ENCODE results near the gene TMSB4X.
A peak's percentile ranks its signal among the peaks of the same experiment; 100 is the strongest.
"Not testable (repeated sequence)": the region's sequence is repeated elsewhere in the genome, so short reads cannot be mapped to it uniquely, and the experiment has no call there.

The TMSB4X gene

DNA sequence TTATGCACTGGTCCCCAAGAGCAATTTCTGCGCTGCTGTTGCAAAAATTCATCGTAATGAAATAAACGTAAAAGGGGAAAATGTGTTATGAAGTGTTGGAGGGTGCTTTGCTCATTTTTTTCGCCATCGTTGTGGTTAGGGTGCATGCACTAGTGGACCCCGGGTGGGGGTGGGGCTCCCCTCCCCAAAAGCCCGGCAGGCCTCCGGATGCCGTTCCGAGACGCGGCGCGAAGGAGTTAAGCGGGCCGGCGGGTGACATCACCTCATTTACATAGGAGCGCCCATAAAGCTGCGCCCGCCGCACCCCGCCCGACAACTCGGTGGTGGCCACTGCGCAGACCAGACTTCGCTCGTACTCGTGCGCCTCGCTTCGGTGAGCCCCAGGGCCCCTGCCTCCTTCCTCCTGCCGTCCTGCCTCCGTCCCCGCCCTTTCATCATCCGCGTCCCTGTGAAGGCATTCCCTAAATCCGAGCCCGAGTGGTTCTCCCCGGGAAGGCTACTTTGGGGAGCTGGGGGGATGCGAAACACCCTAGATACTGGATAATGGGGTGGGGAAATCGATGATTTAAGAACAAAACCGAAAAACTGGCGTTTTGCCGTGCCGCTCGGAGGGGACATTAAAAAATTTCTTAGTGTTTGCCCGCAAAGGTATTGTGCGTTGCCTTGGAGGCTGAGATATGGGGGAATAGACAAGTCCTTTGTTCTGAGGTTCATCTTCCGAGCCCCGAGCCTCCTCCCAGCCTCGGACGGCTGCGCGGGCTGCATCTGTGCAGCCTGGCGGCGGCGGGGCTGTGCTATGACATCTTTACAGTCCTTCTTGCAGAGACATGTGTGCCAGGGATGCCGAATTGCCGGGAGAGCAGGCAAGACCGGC, at the start of gene TMSB4X:
TSS of gene TMSB4X (plus strand) at position 315 of the 874 bp plus-strand sequence.
- Histone ChIP-seq H3K4me1 (ENCODE audit: insufficient read depth, insufficient read length) (no peaks in the 10 kb centered on the region), H3K9me3 (ENCODE audit: insufficient read depth, low read length) (no peaks in the 10 kb centered on the region), H3K9ac (ENCODE audit: insufficient read length, low read depth) (peak within 1 kb of the TSS; percentile 99), H3K27me3 (ENCODE audit: insufficient read depth, insufficient read length) (no peaks in the 10 kb centered on the region), H3K36me3 (ENCODE audit: insufficient read depth, insufficient read length, low read length) (peaks cover 17% of the 10 kb centered on the region), H3K4me3 (ENCODE audit: insufficient read length, low read depth) (peak within 1 kb of the TSS; percentile 84)
- TF ChIP-seq ZNF274 (IDR thresholded peaks at IDR 0.05; ENCODE audit: low read depth, low read length): no peak
- no peak for TF ChIP-seq YY1 (IDR thresholded peaks at IDR 0.05; ENCODE audit: insufficient read depth, insufficient read length)
- DNase-seq (ENCODE audit: low read depth, low spot score): peak; percentile 66

DNA sequence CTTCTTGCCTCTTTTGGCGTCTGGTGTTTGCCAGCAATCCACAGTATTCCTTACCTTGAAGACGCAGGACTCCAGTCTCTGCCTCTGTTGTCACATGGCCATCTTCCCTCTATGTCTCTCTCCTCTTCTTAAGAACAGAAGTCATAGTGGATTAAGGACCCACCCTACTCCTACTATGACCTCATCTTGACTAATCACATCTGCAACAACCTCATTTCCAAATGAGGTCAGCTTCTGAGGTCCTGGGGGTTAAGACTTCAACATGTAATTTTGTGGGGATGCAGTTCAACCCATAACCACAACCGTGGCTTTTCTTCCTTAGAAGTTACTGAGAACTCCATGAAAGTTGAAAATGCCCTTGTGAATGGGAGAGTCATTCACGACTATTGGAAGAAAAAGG, 45.2 kb upstream of the TMSB4X start:
- Histone ChIP-seq H3K4me1 (ENCODE audit: insufficient read depth, insufficient read length) (no peaks in the 10 kb centered on the region), H3K9me3 (ENCODE audit: insufficient read depth, low read length) (no peaks in the 10 kb centered on the region; the same call in 1 of the 2 replicates), H3K4me3 (ENCODE audit: insufficient read length, low read depth) (no peak overlapping the region), H3K9ac (ENCODE audit: insufficient read length, low read depth) (no peak overlapping the region), H3K36me3 (ENCODE audit: insufficient read depth, insufficient read length, low read length) (no peaks in the 10 kb centered on the region), H3K27me3 (ENCODE audit: insufficient read depth, insufficient read length) (no peaks in the 10 kb centered on the region)
- no peak for TF ChIP-seq ZNF274 (IDR thresholded peaks at IDR 0.05; ENCODE audit: low read depth, low read length)
- TF ChIP-seq YY1 (IDR thresholded peaks at IDR 0.05; ENCODE audit: insufficient read depth, insufficient read length): no peak
- TF ChIP-seq SUZ12 (IDR thresholded peaks at IDR 0.05; ENCODE audit: extremely low read depth, insufficient read depth, insufficient read length): no peak
- DNase-seq (ENCODE audit: low read depth, low spot score): no peak

DNA sequence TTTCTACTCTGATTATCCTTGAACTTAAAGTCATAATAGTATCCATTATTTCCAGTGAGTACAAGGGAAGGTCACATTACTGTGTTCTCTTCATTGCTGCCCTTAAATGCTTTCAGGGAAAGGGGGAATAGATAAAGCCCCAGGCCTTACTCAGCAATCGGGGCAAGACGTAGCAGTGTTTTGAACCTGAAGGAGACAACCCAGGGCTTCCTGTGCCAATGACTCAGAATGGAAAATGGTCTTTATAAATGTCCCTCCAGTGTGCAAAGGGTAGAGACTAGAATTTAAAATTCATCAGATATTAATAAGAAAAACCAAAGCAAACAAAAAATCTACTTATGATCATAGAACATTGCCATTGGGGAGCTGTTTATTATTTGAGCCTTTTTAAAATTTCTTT, 44.8 kb upstream of the TMSB4X start:
- DNase-seq (ENCODE audit: low read depth, low spot score): no peak
- Histone ChIP-seq H3K9me3 (ENCODE audit: insufficient read depth, low read length) (no peaks in the 10 kb centered on the region; the same call in 1 of the 2 replicates), H3K27me3 (ENCODE audit: insufficient read depth, insufficient read length) (no peaks in the 10 kb centered on the region), H3K4me1 (ENCODE audit: insufficient read depth, insufficient read length) (no peaks in the 10 kb centered on the region), H3K36me3 (ENCODE audit: insufficient read depth, insufficient read length, low read length) (no peaks in the 10 kb centered on the region), H3K4me3 (ENCODE audit: insufficient read length, low read depth) (no peak overlapping the region), H3K9ac (ENCODE audit: insufficient read length, low read depth) (no peak overlapping the region)
- TF ChIP-seq YY1 (IDR thresholded peaks at IDR 0.05; ENCODE audit: insufficient read depth, insufficient read length): no peak
- TF ChIP-seq SUZ12 (IDR thresholded peaks at IDR 0.05; ENCODE audit: extremely low read depth, insufficient read depth, insufficient read length): no peak
- TF ChIP-seq ZNF274 (IDR thresholded peaks at IDR 0.05; ENCODE audit: low read depth, low read length): no peak

DNA sequence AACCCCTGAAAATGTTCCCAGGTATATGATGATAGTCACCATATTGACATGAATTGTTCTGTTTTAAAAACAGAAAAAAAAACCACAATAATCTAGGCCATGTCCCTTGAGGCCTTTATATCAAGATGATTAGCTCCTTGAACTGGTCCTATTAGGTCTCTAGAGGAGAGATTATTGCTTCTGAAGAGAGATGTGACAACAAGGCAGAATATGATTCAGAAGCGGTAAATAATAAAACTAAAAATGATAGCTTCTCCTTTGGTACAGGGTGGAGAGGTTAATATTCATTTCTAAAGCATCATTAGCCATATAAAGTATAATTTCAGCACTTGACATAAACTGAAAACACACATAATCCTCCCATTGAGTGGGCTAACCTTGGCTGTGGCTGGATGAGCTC, 42.7 kb upstream of the TMSB4X start:
- no peaks in the 10 kb centered on the region for H3K4me1 ChIP-seq (ENCODE audit: insufficient read depth, insufficient read length)
- peaks cover 16% of the 10 kb centered on the region for H3K9me3 ChIP-seq (ENCODE audit: insufficient read depth, low read length)
- no peak overlapping the region for H3K9ac ChIP-seq (ENCODE audit: insufficient read length, low read depth)
- no peaks in the 10 kb centered on the region for H3K36me3 ChIP-seq (ENCODE audit: insufficient read depth, insufficient read length, low read length)
- TF ChIP-seq SUZ12 (IDR thresholded peaks at IDR 0.05; ENCODE audit: extremely low read depth, insufficient read depth, insufficient read length) (no peak), YY1 (IDR thresholded peaks at IDR 0.05; ENCODE audit: insufficient read depth, insufficient read length) (no peak)
- DNase-seq (ENCODE audit: low read depth, low spot score): no peak
- H3K4me3 ChIP-seq (ENCODE audit: insufficient read length, low read depth): no peak overlapping the region
- H3K27me3 ChIP-seq (ENCODE audit: insufficient read depth, insufficient read length): no peaks in the 10 kb centered on the region

DNA sequence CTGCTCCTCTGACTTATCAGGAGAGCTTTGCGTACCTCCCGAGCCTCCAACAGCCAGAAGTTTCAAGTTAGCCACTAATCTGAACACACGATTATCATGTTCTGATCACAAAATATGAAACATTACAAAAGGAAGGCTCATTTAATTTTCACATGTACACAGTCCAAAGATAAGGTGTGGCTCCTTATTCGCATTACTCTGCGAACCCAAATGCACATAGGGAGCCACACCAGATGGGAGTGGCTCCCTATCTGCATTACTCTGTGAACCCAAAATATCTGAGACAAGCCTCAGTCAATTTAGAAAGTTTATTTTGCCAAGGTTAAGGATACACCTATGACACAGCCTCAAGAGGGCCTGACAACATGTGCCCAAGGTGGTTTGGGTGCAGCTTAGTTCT, 40.1 kb upstream of the TMSB4X start:
- no peak for DNase-seq (ENCODE audit: low read depth, low spot score)
- H3K9me3 ChIP-seq (ENCODE audit: insufficient read depth, low read length): peaks cover 35% of the 10 kb centered on the region
- H3K4me3 ChIP-seq (ENCODE audit: insufficient read length, low read depth): no peak overlapping the region
- H3K36me3 ChIP-seq (ENCODE audit: insufficient read depth, insufficient read length, low read length): no peaks in the 10 kb centered on the region
- no peaks in the 10 kb centered on the region for H3K27me3 ChIP-seq (ENCODE audit: insufficient read depth, insufficient read length)
- no peak overlapping the region for H3K9ac ChIP-seq (ENCODE audit: insufficient read length, low read depth)
- no peaks in the 10 kb centered on the region for H3K4me1 ChIP-seq (ENCODE audit: insufficient read depth, insufficient read length)
- no peak for TF ChIP-seq ZNF274 (IDR thresholded peaks at IDR 0.05; ENCODE audit: low read depth, low read length)
- no peak for TF ChIP-seq YY1 (IDR thresholded peaks at IDR 0.05; ENCODE audit: insufficient read depth, insufficient read length)
- TF ChIP-seq SUZ12 (IDR thresholded peaks at IDR 0.05; ENCODE audit: extremely low read depth, insufficient read depth, insufficient read length): no peak

DNA sequence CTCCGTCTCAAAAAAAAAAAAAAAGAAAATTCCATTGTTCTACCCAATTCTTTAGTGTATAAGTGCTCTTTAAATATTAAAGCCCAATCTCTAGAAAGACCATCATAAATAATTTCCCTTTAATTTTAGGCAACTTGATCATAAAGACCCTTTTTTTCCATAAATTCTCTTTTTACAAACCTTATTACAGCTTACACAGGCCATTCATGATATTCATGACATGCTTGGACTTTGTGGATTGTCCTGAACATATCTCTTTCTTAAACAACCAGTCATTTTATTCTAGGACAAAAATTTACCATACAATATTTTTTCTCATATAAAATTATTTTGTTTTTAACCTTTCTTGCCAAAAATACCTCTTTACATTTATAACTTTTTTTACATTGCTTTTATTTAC, 38.0 kb upstream of the TMSB4X start:
- Histone ChIP-seq H3K27me3 (ENCODE audit: insufficient read depth, insufficient read length) (no peaks in the 10 kb centered on the region), H3K4me1 (ENCODE audit: insufficient read depth, insufficient read length) (no peaks in the 10 kb centered on the region), H3K36me3 (ENCODE audit: insufficient read depth, insufficient read length, low read length) (no peaks in the 10 kb centered on the region), H3K9ac (ENCODE audit: insufficient read length, low read depth) (no peak overlapping the region), H3K4me3 (ENCODE audit: insufficient read length, low read depth) (no peak overlapping the region), H3K9me3 (ENCODE audit: insufficient read depth, low read length) (peaks cover 39% of the 10 kb centered on the region)
- no peak for TF ChIP-seq YY1 (IDR thresholded peaks at IDR 0.05; ENCODE audit: insufficient read depth, insufficient read length)
- no peak for TF ChIP-seq ZNF274 (IDR thresholded peaks at IDR 0.05; ENCODE audit: low read depth, low read length)
- TF ChIP-seq SUZ12 (IDR thresholded peaks at IDR 0.05; ENCODE audit: extremely low read depth, insufficient read depth, insufficient read length): no peak
- DNase-seq (ENCODE audit: low read depth, low spot score): no peak

DNA sequence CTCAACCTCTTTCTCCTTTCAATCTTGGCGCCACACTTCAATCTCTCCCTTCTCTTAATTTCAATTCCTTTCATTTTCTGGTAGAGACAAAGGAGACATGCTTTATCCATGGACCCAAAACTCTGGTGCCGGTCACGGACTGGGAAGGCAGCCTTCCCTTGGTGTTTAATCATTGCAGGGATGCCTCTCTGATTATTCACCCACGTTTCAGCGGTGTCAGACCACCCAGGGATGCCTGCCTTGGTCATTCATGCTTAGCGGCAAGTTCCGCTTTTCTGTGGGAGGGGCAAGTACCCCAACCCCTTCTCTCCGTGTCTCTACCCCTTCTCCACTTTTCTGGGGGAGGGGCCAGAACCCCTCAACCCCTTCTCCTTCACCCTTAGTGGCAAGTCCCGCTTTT, 34.4 kb upstream of the TMSB4X start:
- H3K36me3 ChIP-seq (ENCODE audit: insufficient read depth, insufficient read length, low read length); H3K27me3 ChIP-seq (ENCODE audit: insufficient read depth, insufficient read length); H3K4me3 ChIP-seq (ENCODE audit: insufficient read length, low read depth); DNase-seq (ENCODE audit: low read depth, low spot score); H3K4me1 ChIP-seq (ENCODE audit: insufficient read depth, insufficient read length); H3K9ac ChIP-seq (ENCODE audit: insufficient read length, low read depth): not testable (repeated sequence)
- H3K9me3 ChIP-seq (ENCODE audit: insufficient read depth, low read length): peaks cover 39% of the 10 kb centered on the region

DNA sequence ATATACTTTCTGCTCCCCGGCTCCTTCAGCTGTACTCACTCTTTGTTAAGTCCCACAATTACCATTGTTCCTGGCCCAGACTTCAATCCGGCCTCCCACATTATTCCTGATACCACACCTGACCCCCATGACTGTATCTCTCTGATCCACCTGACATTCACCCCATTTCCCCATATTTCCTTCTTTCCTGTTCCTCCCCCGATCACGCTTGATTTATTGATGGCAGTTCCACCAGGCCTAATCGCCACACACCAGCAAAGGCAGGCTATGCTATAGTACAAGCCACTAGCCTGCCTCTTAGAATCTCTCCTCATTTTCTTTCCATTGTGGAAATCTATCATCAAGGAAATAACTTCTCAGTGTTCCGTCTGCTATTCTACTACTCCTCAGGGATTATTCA, 31.3 kb upstream of the TMSB4X start:
- H3K27me3 ChIP-seq (ENCODE audit: insufficient read depth, insufficient read length); H3K4me3 ChIP-seq (ENCODE audit: insufficient read length, low read depth); H3K36me3 ChIP-seq (ENCODE audit: insufficient read depth, insufficient read length, low read length); H3K4me1 ChIP-seq (ENCODE audit: insufficient read depth, insufficient read length); H3K9ac ChIP-seq (ENCODE audit: insufficient read length, low read depth); DNase-seq (ENCODE audit: low read depth, low spot score): not testable (repeated sequence)
- H3K9me3 ChIP-seq (ENCODE audit: insufficient read depth, low read length): peaks cover 10% of the 10 kb centered on the region

DNA sequence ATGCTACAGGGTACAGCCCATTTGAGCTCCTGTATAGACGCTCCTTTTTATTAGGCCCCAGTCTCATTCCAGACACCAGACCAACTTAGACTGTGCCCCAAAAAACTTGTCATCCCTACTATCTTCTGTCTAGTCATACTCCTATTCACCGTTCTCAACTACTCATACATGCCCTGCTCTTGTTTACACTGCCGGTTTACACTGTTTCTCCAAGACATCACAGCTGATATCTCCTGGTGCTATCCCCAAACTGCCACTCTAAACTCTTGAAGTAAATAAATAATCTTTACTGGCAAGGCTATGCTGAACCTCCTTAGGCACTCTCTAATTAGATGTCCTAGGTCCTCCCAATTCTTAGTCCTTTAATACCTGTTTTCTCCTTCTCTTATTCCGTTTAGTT, 30.5 kb upstream of the TMSB4X start:
- not testable (repeated sequence) for H3K4me1 ChIP-seq (ENCODE audit: insufficient read depth, insufficient read length); H3K9me3 ChIP-seq (ENCODE audit: insufficient read depth, low read length); H3K27me3 ChIP-seq (ENCODE audit: insufficient read depth, insufficient read length); H3K36me3 ChIP-seq (ENCODE audit: insufficient read depth, insufficient read length, low read length); H3K9ac ChIP-seq (ENCODE audit: insufficient read length, low read depth); DNase-seq (ENCODE audit: low read depth, low spot score); H3K4me3 ChIP-seq (ENCODE audit: insufficient read length, low read depth)

Measured in NT2/D1 (cell line).